Activated CD4-positive, alpha-beta T cell treated with anti-CD3 and anti-CD28 coated beads, Interleukin-10, Interleukin-2, amounts not matched to agents 100 ng/mL and 50 ng/mL, durations not matched to agents 16 hours and 8 hours (primary cell): ENCODE data around the gene PMIS2.
A peak's percentile ranks its signal among the peaks of the same experiment; 100 is the strongest.
"Not testable (repeated sequence)": the region's sequence is repeated elsewhere in the genome, so short reads cannot be mapped to it uniquely, and the experiment has no call there.

Experiments used
- DNase-seq: peaks from one replicate; pipeline ENCODE4 v3.0.0-alpha.2; 2020

The PMIS2 gene

DNA sequence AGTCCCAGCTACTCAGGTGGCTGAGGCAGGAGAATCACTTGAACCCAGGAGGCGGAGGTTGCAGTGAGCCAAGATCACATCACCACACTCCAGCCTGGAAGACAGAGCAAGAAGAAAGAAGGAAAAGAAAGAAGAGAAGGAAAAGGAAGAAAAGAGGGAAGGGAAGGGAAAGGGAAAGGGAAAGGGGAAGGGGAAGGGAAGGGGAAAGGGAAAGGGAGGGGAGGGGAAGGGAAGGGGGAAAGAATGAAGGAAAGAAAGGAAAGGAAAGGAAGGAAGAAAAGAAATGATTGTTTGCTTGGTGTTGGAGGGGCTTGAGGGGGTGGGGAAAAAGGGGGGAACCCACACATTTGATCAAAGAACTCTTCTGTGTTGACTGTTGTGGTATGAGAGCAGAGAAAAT is 10.0 kb downstream of the PMIS2 start:
- DNase-seq, result no peak

GRCh38 chr19:35596366-35596999 is 10.5 kb downstream of the PMIS2 start:
- DNase-seq, result peak; percentile 31

DNA sequence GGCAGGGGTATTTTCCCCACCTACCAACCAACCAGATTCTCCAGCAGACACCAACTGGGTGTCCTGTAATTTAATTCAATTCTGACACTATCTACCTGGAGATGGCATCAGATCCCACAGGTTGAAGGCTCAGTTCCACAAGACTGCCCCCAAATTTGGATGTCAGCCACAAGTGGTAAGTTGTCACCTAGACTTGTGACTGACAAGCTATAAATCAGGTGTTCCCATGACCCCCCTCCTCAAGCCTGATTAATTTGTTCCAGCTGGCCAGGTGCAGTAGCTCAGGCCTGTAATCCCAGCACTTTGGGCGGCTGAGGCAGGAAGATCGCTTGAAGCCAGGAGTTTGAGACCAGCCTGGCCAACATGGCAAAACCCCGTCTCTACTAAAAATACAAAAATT is 16.0 kb downstream of the PMIS2 start:
- no peak for DNase-seq

DNA sequence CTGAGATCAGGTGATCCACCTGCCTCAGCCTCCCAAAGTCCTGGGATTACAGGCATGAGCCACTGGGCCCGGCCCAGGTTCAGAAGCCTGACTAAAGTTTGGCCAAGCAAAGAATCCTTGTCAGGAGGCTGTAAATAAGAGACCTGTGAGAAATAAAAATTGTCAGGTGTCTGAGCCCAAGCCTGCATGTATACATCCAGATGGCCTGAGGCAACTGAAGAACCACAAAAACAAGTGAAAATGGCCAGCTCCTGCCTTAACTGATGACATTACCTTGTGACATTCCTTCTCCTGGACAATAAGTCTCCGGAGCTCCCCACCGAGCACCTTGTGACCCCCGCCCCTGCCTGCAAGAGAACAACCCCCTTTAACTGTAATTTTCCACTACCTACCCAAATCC is 18.5 kb downstream of the PMIS2 start:
- not testable (repeated sequence) for DNase-seq

DNA sequence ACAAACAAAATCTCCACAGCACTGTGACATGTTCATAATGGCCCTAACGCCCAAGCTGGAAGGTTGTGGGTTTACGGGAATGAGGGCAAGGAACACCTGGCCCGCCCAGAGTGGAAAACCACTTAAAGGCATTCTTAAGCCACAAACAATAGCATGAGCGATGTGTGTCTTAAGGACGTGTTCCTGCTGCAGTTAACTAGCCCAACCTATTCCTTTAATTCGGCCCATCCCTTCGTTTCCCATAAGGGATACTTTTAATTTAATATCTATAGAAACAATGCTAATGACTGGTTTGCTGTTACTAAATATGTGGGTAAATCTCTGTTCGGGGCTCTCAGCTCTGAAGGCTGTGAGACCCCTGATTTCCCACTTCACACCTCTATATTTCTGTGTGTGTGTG is 21.2 kb downstream of the PMIS2 start:
- not testable (repeated sequence) for DNase-seq

DNA sequence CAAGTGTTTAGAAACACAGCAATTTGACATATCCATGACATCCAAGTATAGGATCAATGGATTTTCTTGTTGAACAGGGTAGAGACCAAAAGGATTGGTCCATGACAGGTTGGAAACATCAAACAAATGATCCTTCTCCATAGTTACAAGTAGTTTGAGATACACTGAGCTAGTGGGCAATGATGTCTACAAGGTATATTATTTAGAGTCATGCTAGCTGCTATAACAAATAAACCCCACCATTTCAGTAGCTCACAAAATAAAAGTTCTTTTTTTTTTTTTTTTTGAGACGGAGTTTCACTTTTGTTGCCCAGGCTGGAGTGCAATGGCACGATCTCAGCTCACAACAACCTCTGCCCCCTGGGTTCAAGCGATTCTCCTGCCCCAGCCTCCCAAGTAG is 21.7 kb downstream of the PMIS2 start:
- no peak for DNase-seq

GRCh38 chr19:35608251-35608650 is 22.3 kb downstream of the PMIS2 start:
- DNase-seq, result no peak

DNA sequence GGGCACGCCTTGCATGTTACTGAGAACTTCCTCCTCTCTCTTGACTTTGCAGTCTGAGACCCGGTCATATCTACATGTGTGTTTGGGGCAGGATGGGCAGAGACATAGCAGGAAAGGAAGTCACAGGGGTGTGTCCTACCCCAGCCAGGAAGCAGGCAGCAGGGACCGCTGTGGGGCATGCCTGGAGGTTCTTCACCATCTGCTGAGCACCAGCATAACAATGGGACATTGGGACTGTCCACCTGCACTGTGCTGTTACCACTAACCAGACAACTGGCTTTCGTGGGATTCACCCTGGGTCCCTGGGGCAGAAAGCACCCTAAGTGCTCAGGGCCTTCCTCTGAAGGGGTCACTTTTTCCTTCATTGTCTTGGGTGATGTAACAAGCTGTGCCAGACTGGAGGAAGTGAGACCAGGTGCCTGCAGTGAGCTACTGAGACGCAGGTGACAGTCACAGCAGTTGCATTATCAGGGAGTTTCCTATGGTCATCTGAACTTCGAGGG is 23.9 kb downstream of the PMIS2 start:
- peak; percentile 38 for DNase-seq

GRCh38 chr19:35612224-35612558 is 26.2 kb downstream of the PMIS2 start:
- DNase-seq, result no peak

DNA sequence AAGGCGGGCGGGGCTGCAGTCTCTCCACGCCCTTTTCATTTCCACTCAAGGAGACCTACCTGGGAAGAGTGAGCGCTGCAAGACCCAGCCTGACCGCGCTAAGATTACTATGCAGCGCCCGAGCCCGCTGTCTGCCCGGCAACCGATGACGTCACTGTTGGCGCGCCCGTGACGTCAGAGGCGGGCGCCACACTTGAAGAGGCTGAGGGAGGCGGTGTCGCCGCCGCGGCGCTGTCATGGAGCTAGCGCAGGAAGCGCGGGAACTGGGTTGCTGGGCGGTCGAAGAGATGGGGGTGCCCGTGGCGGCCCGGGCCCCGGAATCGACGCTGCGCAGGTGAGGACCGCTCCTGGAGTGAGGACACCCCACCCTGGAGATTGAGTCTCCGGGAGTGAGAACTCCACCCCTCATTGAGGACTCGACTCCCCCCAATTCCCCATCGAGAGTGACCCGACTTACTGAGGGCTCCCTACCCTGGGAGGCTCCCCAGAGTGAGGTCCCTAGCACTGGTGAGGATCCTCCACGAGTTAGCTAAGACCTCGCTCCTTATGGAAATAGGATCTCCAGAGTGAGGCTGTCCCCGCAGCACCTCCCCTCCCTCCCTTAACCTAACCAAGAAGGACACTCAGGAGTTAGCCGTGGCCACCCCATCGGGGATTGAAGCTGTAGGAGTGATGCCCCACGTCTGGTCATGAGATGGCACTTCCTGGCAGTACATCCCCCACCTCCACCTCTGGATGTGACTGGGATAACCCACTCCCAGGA is 26.8 kb downstream of the PMIS2 start, which contains the start of gene HAUS5:
TSS of gene HAUS5 (plus strand) at position 177 of the 763 bp plus-strand sequence. CDS start at position 237, 60 bp downstream.
- DNase-seq, result peak; percentile 97

DNA sequence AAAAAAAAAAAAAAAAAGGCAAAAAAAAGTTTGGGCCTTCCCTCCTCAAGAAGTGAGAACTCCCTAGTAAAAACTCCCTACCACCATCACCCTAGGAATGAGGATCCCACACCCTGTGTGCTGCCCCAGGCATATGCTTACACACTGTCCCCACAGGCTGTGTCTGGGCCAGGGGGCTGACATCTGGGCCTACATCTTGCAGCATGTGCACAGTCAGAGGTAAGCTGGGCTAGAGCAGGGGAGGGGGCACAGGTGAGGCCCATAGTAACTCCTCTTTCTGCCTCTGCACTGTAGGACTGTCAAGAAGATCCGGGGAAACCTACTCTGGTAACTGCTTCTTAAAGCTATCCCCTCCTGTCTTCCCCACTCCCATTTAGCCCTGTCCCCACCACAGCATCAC is 27.6 kb downstream of the PMIS2 start:
- no peak for DNase-seq

GRCh38 chr19:35615036-35615435 is 29.1 kb downstream of the PMIS2 start:
- DNase-seq, result no peak

DNA sequence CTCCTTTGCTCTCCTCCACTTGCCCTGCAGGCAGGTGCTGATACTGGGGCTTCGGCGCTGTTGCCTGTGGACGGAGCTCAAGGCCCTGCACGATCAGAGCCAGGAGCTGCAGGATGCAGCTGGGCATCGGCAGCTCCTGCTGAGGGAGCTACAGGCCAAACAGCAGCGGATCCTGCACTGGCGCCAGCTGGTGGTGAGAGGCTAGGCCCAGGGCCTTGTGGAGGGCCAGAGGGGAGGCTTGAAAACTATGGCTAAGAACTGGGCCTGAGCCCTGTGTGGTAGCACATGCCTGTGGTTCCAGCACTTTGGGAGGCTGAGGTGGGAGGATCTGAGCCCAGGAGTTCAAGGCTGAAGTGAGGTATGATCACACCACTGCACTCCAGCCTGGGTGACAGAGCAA is 32.9 kb downstream of the PMIS2 start:
- DNase-seq, result no peak

GRCh38 chr19:35619290-35619923 is 33.4 kb downstream of the PMIS2 start:
- no peak for DNase-seq

DNA sequence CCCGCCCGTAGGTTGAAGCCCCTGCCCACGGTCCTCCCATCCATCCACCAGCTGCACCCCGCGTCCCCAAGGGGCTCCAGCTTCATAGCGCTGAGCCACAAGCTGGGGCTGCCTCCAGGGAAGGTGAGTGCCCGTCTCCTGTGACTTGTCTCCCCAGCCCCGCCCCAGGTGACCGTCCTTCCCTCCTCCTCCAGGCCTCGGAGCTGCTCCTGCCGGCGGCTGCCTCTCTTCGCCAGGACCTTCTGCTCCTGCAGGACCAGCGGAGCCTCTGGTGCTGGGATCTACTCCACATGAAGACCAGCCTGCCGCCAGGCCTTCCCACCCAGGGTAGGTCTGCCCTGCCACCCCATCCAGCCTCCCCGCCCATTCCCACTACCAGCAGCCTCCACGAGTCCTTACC is 34.0 kb downstream of the PMIS2 start:
- DNase-seq, result no peak

DNA sequence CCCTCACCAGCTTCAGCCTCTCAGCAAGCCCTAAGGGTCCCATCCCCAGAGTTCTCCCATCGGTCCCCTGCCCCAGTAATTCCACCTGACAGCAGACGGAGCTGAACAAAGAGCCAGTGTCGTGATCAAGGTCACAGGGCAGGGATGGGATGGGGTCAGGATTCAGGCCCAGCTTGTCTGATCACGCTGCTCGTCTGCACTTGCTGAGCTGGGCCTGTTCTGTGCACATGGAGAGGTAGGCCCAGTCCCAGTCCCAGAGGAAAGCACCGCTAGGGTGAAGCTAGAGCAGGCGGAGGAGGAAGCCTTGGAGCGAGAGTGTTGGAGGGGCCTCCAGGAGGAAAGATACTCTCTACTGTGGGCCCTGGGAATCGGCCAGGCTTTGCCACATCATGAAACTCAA is 35.7 kb downstream of the PMIS2 start:
- no peak for DNase-seq

DNA sequence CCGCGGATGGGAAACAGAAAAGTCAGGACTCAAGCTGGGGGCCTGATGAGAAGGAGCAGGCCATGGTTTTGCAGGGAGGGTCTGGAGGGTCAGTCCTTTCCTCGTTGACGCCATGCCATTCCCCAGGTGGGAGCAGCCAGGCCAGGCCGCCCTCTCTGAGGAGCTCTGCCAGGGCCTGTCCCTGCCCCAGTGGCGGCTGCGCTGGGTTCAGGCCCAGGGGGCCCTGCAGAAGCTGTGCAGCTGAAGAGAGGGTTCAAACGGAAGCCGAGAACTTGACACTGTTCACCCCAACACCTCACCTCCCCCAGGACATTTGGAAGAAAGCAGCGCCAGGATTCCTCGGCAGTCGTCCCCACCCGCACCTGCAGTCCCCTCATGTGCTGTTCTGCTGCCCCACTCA is 36.8 kb downstream of the PMIS2 start:
- DNase-seq, result no peak

DNA sequence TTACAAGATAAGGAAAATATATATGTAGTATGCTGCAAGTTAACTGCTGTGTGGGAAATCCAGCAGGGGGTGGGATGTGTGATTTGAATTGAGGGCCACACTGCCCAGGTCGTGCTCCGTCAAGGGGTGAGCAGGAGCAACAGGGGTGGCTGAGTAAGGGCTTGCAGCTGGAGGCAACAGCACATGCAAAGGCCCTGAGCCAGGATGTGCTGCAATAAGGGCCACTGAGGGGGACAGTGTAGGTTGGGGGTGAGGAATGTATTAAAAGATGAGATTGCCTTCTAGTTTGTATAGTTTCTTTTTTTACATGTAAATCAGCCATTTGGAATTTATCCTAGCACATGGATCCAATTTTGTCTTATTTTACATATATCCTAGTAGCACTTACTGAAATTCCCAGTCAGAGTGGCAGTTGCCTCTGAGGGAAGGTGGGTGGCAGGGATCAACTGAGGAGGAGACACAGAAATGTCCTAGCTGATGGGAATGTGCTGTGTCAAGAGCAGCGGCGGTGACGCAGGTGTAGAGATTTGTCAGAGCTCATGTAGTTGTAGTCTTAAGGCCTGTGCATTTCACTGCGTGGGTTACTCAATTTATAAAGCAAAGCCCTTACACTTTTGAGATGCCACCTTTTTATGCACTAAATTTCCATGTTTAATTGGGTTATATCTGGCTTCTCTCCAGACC is 37.5 kb downstream of the PMIS2 start:
- DNase-seq, result no peak

GRCh38 chr19:35628264-35628564 is 42.2 kb downstream of the PMIS2 start:
- DNase-seq, result no peak

GRCh38 chr19:35628565-35629331 is 42.8 kb downstream of the PMIS2 start, which contains the start of gene RBM42:
RBM42 (plus strand) TSS chr19:35629036; CDS start chr19:35629154, 118 bp downstream.
- DNase-seq, result peak; percentile 99

DNA sequence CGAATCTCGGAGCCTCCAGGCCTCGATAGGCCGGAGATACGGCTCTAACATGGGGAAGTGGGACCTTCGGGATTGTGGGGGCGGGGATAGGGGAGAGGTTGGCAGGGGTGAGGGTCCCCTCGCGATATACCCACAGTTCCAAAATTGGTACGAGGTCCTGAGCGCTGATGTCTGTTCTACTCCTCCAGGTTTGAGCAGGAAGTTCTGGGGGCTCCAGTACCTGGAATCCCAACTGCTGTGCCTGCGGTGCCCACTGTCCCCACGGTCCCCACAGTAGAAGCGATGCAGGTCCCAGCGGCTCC is 43.3 kb downstream of the PMIS2 start:
- no peak for DNase-seq

GRCh38 chr19:35633727-35634440 is 47.9 kb downstream of the PMIS2 start:
- no peak for DNase-seq
